ENCODE data around the gene ZMAT3.
"Not testable (repeated sequence)": the region's sequence is repeated elsewhere in the genome, so short reads cannot be mapped to it uniquely, and the experiment has no call there.

Gene ZMAT3

GRCh38 chr3:179067291-179067690 lies 4.3 kb downstream of the ZMAT3 start:
- H3K27me3 ChIP-seq (ENCODE audit: control insufficient read depth, insufficient read depth, low read length): no peaks in the 10 kb centered on the region
- no peak overlapping the region for H3K9ac ChIP-seq (ENCODE audit: low read length)
- H3K4me1 ChIP-seq (ENCODE audit: control insufficient read depth, insufficient read depth, low read length): peaks cover 8% of the 10 kb centered on the region
- no peak overlapping the region for H3K4me3 ChIP-seq (ENCODE audit: low read length)
- H3K36me3 ChIP-seq (ENCODE audit: control insufficient read depth, insufficient read depth, low read length): no peaks in the 10 kb centered on the region
- no peaks in the 10 kb centered on the region for H3K9me3 ChIP-seq (ENCODE audit: control insufficient read depth, low read length)

- no peaks in the 10 kb centered on the region for H3K9me3 ChIP-seq (ENCODE audit: control insufficient read depth, low read length)
Observed at GRCh38 chr3:179063945-179064560, 7.6 kb downstream of the ZMAT3 start.

GRCh38 chr3:179056326-179056725 lies 15.3 kb downstream of the ZMAT3 start:
- Histone ChIP-seq H3K4me1 (ENCODE audit: control insufficient read depth, insufficient read depth, low read length) (no peaks in the 10 kb centered on the region), H3K9me3 (ENCODE audit: control insufficient read depth, low read length) (no peaks in the 10 kb centered on the region), H3K36me3 (ENCODE audit: control insufficient read depth, insufficient read depth, low read length) (no peaks in the 10 kb centered on the region), H3K4me3 (ENCODE audit: low read length) (no peak overlapping the region), H3K27me3 (ENCODE audit: control insufficient read depth, insufficient read depth, low read length) (no peaks in the 10 kb centered on the region), H3K9ac (ENCODE audit: low read length) (no peak overlapping the region)

More at GRCh38 chr3:179063945-179064560, 7.6 kb downstream of the ZMAT3 start:
- H3K4me3 ChIP-seq (ENCODE audit: low read length): no peak overlapping the region
- H3K4me1 ChIP-seq (ENCODE audit: control insufficient read depth, insufficient read depth, low read length): peaks cover 3% of the 10 kb centered on the region
- no peaks in the 10 kb centered on the region for H3K27me3 ChIP-seq (ENCODE audit: control insufficient read depth, insufficient read depth, low read length)
- H3K9ac ChIP-seq (ENCODE audit: low read length): no peak overlapping the region
- no peaks in the 10 kb centered on the region for H3K36me3 ChIP-seq (ENCODE audit: control insufficient read depth, insufficient read depth, low read length)

GRCh38 chr3:179054565-179054964 lies 17.0 kb downstream of the ZMAT3 start:
- H3K36me3 ChIP-seq (ENCODE audit: control insufficient read depth, insufficient read depth, low read length); H3K4me3 ChIP-seq (ENCODE audit: low read length); H3K9me3 ChIP-seq (ENCODE audit: control insufficient read depth, low read length); H3K9ac ChIP-seq (ENCODE audit: low read length); H3K4me1 ChIP-seq (ENCODE audit: control insufficient read depth, insufficient read depth, low read length); H3K27me3 ChIP-seq (ENCODE audit: control insufficient read depth, insufficient read depth, low read length): not testable (repeated sequence)

- no peaks in the 10 kb centered on the region for H3K4me1 ChIP-seq (ENCODE audit: control insufficient read depth, insufficient read depth, low read length)
- H3K9me3 ChIP-seq (ENCODE audit: control insufficient read depth, low read length): no peaks in the 10 kb centered on the region
- H3K4me3 ChIP-seq (ENCODE audit: low read length): no peak overlapping the region
- no peaks in the 10 kb centered on the region for H3K36me3 ChIP-seq (ENCODE audit: control insufficient read depth, insufficient read depth, low read length)
- no peaks in the 10 kb centered on the region for H3K27me3 ChIP-seq (ENCODE audit: control insufficient read depth, insufficient read depth, low read length)
- H3K9ac ChIP-seq (ENCODE audit: low read length): no peak overlapping the region
Observed at GRCh38 chr3:179046497-179047353, 24.9 kb downstream of the ZMAT3 start.

- Histone ChIP-seq H3K9me3 (ENCODE audit: control insufficient read depth, low read length) (no peaks in the 10 kb centered on the region), H3K4me1 (ENCODE audit: control insufficient read depth, insufficient read depth, low read length) (no peaks in the 10 kb centered on the region), H3K9ac (ENCODE audit: low read length) (no peak overlapping the region), H3K4me3 (ENCODE audit: low read length) (no peak overlapping the region), H3K36me3 (ENCODE audit: control insufficient read depth, insufficient read depth, low read length) (no peaks in the 10 kb centered on the region), H3K27me3 (ENCODE audit: control insufficient read depth, insufficient read depth, low read length) (no peaks in the 10 kb centered on the region)
Observed at GRCh38 chr3:179045719-179046402, 25.7 kb downstream of the ZMAT3 start.

GRCh38 chr3:179038899-179039251 lies 32.7 kb downstream of the ZMAT3 start:
- H3K9ac ChIP-seq (ENCODE audit: low read length); H3K27me3 ChIP-seq (ENCODE audit: control insufficient read depth, insufficient read depth, low read length); H3K36me3 ChIP-seq (ENCODE audit: control insufficient read depth, insufficient read depth, low read length); H3K4me3 ChIP-seq (ENCODE audit: low read length); H3K9me3 ChIP-seq (ENCODE audit: control insufficient read depth, low read length); H3K4me1 ChIP-seq (ENCODE audit: control insufficient read depth, insufficient read depth, low read length): not testable (repeated sequence)

GRCh38 chr3:179038216-179038898 lies 33.3 kb downstream of the ZMAT3 start:
- Histone ChIP-seq H3K9ac (ENCODE audit: low read length) (no peak overlapping the region), H3K4me3 (ENCODE audit: low read length) (no peak overlapping the region), H3K36me3 (ENCODE audit: control insufficient read depth, insufficient read depth, low read length) (no peaks in the 10 kb centered on the region), H3K9me3 (ENCODE audit: control insufficient read depth, low read length) (no peaks in the 10 kb centered on the region), H3K4me1 (ENCODE audit: control insufficient read depth, insufficient read depth, low read length) (no peaks in the 10 kb centered on the region), H3K27me3 (ENCODE audit: control insufficient read depth, insufficient read depth, low read length) (no peaks in the 10 kb centered on the region)

GRCh38 chr3:179037351-179037750 lies 34.3 kb downstream of the ZMAT3 start:
- no peak overlapping the region for H3K9ac ChIP-seq (ENCODE audit: low read length)
- no peak overlapping the region for H3K4me3 ChIP-seq (ENCODE audit: low read length)
- no peaks in the 10 kb centered on the region for H3K9me3 ChIP-seq (ENCODE audit: control insufficient read depth, low read length)
- no peaks in the 10 kb centered on the region for H3K4me1 ChIP-seq (ENCODE audit: control insufficient read depth, insufficient read depth, low read length)
- H3K27me3 ChIP-seq (ENCODE audit: control insufficient read depth, insufficient read depth, low read length): no peaks in the 10 kb centered on the region
- H3K36me3 ChIP-seq (ENCODE audit: control insufficient read depth, insufficient read depth, low read length): no peaks in the 10 kb centered on the region

GRCh38 chr3:179036626-179037300 lies 34.8 kb downstream of the ZMAT3 start:
- Histone ChIP-seq H3K4me3 (ENCODE audit: low read length) (no peak overlapping the region), H3K9me3 (ENCODE audit: control insufficient read depth, low read length) (no peaks in the 10 kb centered on the region), H3K27me3 (ENCODE audit: control insufficient read depth, insufficient read depth, low read length) (no peaks in the 10 kb centered on the region), H3K9ac (ENCODE audit: low read length) (no peak overlapping the region), H3K4me1 (ENCODE audit: control insufficient read depth, insufficient read depth, low read length) (no peaks in the 10 kb centered on the region), H3K36me3 (ENCODE audit: control insufficient read depth, insufficient read depth, low read length) (no peaks in the 10 kb centered on the region)

- Histone ChIP-seq H3K27me3 (ENCODE audit: control insufficient read depth, insufficient read depth, low read length) (no peaks in the 10 kb centered on the region), H3K36me3 (ENCODE audit: control insufficient read depth, insufficient read depth, low read length) (no peaks in the 10 kb centered on the region), H3K4me1 (ENCODE audit: control insufficient read depth, insufficient read depth, low read length) (no peaks in the 10 kb centered on the region), H3K9ac (ENCODE audit: low read length) (no peak overlapping the region), H3K9me3 (ENCODE audit: control insufficient read depth, low read length) (no peaks in the 10 kb centered on the region), H3K4me3 (ENCODE audit: low read length) (no peak overlapping the region)
Observed at GRCh38 chr3:179036226-179036625, 35.4 kb downstream of the ZMAT3 start.
